ENCODE measurements around the gene SDK1.

Gene SDK1

DNA sequence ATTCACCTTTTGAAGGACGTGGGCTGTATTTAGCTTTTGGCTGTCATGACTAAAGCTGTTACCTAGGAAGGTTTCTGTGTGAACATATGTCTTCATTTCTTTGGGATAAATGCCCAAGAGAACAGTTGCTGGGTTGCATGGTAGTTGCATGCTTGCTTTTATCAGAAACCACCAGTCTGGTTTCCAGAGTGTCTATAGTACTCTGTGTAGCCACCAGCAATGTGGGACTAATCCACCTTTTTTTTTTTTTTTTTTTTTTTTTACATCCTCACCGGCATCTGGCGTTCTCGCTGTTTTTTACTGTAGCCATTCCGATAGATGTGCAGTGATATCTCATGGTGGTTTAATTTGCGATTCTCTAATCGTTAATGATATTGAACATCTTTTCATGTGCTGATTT is 297.8 kb downstream of the SDK1 start:
- DNase-seq: no peak

DNA sequence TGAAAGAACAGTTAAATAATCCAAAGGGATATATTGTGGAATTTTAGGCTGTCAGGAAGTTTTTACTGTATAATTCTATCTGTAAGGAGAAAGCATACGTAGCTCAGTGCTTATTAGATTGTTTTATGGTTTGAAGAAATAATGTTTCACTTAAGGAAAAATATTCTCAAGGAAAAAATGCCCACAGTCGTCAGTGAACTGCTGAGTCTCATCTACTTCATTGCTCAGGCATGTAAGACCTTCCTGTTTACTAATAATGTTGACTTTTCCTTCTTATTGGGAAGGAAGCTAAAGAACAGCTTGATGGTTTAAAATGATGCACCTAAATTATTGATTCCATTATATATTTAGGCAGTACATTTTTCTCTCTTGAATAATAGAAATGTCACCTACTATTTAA is 304.2 kb downstream of the SDK1 start:
- no peak for DNase-seq

DNA sequence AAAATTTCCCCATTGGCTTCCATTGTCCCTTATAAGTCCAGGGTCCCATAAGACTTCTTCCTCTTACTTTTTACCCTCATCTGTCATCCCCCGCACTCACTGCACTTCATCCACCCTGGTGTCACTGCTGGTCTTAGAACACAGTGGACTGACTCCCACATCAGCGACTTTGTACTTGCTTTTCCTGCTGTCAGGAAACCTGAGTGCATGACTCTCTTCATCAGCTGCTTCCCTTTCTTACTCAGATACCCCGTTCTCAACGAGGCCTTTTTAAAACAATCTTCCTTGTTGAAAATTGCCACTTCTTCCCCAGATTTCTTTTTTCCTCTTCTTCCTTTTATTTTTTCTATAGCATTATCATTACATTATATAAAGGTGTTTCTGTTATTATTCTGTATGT is 305.4 kb downstream of the SDK1 start:
- no peak for DNase-seq

DNA sequence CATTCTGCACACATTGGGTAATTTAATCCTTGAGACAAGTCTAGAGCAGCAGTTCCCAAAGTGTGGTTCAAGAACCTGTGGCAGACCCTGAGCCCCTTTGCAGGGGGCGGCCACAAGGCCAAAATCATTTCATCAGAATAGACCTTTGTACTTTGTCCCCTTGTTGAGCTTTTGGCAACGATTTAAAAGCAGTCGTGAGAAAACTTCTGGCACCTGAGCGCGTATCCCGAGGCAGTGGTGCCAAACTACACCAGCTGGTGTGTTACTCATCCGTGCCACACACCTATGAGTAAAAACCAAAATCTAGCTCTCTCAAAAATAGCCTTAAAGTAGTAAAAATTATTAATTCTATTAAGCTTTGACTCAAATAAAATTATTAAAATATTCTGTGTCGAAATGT is 306.8 kb downstream of the SDK1 start:
- no peak for DNase-seq

DNA sequence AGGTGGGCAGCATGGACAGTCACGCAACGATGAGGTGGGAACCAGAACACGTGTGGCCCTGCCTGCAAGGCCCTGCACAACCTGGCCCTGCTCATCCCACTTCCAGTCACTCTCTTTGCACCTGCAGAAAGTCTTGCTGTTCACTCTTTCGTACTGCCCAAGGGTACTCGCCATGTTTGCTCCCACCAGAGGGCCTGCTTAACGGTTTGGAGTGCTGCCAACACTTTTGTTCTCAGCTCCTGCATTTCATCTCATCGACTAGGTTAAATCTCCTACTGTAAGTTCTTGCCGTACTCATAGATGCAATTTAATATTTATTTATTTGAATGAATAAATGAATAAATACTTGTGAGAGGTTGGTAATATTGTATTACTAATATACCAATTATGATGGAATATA is 315.3 kb downstream of the SDK1 start:
- DNase-seq: no peak

DNA sequence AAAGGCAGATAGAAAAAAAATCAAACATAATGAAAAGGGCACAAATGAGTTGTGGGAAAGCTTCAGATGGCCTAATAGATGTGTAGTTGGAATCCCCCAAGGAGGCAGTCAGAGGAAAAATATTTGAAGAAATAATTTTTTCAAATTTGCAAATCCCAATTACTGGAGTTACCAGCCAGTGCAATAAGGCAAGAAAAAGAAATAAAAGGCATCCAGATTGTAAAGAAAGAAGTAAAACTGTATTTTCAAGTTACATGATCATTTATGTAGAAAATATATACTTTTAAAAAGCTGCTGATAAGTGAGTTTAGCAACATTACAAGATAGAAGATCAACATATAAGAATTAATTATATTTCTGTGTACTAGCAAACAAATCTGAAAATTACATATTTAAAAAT is 329.0 kb downstream of the SDK1 start:
- no peak for DNase-seq

DNA sequence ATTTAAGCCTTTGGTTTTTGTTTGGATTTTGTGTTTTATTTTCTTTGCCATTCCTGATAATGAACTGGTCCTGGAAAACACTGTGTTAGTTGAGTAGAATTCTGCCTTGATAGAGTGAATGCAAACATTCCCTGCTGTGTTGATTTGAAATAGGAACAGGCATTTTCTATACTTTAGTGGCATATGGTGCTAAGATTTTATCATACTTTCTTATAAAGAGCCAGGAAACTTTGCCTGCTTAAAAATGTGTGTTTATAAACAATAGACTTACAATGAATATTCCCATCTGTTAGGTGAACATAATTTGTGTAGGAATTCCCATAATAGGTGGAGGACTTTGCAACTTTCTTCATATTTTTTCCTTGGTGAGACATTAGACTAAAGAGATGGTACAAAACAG is 333.3 kb downstream of the SDK1 start:
- DNase-seq: no peak

DNA sequence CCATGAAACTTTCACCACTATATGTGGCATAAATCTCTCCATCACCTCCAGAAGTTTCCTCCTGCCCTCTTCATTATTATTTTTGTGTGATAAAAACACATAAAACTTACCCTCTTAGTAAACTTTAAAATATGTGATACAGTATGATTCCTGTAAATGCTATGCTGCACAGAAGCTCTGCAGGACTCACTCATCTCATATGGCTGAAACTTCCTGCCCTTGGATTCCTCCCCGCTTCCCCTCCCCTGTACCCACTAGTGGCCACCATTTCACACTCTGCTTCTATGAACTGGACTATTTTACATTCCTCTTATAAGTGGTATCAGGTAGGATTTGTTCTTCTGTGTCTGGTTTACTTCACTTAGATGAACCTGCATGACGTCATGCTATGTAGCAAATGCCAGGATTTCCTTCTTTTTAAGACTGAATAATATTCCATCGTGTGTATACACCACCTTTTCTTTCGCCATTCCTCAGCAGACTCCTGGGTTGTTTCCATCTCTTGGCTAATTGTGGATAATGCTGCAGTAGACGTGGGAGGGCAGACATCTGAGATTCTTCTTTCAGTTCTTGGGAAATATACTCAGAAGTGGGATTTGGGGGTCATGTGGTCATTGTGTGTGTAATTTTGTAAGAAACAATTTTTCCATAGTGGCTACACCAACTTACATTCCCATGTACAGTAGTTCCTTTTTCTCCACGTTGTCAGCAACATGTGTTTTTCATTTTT is 335.2 kb downstream of the SDK1 start:
- DNase-seq: no peak

DNA sequence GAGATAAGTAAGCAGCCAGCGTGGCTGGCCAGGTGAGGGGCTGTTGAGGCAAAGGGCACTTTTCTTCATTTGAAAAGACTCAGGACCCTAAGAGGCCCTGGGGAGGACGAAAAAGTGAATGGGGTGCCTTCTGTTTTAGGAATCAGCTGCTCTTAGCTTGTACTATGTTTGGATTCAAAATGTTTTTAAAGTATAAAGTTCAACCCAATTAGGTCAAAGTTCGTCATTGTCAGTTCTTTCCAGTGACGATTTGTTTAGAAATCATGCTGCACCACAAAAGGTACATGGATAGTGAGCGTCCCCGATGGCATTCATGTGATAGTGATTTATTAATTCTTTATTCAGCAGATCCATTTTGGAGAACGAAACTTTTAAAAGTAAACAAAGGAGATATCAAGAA is 338.2 kb downstream of the SDK1 start:
- no peak for DNase-seq

DNA sequence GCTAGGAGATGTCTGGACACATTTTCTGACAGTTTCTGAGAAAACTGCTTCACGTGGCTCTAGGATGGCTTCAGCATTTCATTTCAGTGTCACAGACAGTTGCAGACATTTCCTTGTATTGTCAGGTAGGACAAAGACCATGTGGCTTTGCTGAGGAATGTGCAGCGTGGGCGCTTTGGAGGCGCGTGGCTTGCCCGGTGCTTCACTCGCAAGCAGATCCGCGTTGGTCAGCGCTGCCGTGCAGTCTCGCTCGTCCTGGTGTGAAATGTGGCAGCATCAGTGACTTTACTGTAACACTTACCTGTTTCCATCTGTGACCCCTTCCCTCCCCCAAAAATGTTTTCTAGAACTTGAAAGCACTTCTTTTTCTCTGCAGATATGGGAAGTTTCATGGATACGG is 340.5 kb downstream of the SDK1 start:
- no peak for DNase-seq

DNA sequence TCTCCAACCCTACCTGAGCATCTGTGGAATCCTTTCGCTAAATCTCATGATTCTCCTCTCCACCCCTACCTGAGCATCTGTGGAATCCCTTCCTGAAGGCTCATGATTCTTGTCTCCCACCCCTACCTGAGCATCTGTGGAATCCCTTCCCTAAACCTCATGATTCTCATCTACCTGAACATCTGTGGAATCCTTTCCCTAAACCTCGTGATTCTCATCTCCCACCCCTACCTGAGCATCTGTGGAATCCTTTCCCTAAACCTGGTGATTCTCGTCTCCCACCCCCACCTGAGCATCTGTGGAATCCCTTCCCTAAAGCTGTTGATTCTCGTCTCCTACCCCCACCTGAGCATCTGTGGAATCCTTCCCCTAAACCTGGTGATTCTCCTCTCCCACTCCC is 342.0 kb downstream of the SDK1 start:
- DNase-seq: no peak

DNA sequence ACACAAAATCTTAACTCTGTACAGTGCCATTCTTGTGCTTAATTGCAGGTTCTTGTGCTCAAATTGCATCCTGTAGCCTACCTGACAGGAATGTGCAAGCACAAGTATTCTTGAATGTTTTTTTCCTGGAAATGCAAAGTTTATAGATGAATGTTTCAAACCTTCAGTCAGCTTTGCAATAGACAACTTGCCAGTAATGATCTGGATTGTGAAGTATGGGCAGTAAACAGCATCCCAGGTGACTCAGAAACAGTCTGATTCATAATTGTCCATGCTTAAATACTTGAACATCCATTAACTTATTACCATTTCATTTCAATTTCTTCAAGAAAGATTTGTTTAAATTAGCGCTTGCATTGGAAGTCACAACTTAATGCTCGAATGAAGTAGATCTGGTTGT is 347.2 kb downstream of the SDK1 start:
- DNase-seq: no peak

DNA sequence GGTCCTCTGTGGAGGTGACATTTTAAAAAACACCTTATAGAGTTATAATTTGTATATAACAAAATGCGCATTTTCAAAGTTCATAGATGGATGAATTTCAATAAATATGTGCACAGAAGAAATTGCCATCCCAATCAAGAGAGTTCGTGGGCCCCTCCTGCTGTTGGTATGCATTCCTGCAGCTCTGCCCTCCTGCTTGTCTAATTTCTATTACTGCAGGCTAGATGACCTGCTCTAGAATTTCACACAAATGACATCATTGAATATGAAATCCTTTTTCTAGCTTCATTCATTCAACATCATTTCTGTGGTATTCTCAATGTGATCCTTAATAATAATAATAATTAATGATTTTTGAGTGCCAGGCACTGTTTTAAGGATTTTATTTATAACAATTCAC is 348.2 kb downstream of the SDK1 start:
- DNase-seq: no peak

DNA sequence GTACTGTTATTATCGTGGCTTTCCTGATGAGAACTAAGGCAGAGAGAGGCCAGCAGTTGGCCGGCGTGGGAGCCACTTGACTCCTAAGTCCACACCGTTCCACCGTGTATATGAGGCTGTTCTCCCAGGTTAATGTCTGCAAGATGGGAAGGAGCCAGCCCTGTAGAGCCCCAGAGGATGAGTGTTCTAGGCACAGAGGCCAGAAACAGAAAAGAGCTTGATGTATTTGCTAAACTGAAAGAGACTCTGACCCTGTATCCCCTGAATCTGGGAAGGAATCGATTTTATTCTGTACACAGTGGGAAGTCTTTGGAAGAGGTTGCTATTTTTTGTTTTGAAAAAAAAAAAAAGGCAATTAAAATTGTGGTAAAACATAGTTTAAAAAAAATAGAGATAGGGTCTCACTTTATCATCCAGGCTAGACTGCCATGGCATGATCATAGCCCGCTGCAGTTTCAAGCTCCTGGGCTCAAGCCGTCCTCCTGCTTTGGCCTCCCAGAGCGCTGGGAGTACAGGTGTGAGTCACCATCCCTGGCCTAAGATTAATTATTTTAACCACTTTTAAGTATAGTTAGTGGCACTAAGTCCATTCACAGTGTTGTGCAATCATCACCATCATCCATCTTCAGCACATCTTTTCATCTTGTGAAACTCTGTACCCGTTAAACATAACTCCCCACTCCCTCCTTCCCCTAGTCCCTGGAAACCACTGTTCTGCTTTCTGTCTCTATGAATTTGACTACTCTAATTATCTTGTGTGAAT is 348.8 kb downstream of the SDK1 start:
- DNase-seq: no peak

DNA sequence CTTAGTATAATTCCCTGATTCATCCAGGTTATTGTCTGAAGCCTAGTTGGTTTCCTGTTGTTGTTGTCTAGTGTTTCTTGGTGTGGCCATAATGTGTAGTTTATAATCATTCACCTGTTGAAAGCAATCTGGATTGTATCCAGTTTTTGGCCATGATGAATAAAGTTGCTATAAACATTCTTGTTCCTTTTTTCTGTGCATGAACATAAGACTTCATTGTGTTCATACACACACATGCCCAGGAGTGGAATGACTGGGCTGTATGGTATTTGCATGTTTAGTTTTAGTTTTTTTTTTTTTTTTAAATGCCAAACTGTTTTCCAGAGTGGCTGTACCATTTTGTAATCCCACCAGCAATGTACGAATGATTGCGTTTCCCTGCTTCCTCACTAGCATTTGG is 349.8 kb downstream of the SDK1 start:
- DNase-seq: no peak

DNA sequence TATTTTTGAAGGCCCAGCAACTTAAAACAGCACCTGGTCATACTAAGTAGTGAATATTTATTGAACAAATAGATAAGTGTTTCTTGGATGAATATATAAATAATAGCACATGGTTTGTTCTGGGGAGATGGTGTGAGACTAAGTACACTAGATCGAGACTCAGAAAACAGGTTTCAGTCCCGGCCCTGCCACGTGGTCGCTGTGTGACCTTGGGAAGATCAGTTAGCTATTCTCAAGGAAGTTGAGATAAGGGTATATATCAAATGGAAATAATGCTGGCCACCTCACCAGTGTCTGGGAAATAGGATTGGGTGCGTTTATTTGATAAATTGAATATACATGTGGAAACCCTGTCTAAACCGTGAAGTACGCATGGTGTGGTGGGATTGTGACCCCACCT is 354.6 kb downstream of the SDK1 start:
- DNase-seq: no peak

DNA sequence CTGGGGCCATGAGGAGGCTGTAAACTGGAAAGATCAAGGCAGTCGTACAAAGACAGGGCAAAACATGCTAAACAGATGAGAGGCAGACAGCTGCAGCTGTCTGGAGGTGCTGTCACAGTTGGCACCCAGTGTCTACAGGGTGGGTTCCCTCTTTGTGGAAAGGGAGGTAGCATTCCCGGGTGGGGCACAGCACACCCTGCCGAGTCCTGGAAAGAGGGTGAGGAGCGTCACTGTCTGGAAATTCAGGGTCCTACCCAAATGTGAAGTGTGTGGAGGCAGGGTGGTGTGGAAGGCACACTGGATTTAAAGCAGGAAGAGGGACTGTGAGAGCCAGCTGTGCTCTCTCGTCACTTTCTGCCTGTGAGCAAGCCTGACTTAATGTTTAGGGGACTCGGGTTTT is 356.2 kb downstream of the SDK1 start:
- DNase-seq: no peak

DNA sequence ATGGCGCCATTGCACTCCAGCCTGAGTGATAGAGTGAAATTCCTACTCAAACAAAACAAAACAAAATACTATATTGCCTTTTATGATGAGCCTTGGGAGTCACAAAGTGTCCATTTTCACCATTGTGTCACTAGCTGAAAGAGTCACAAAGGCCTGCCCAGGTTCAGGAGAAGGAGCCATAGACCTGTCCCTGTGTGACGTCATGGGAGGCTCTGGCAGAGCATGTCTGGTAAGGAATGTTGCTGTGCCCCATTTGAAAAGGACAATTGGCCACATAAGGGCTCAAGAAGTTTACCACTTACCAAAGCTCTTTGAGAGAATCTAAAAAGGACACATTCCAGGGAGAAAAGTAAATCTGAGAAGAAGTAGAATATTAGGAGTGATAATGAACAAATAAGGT is 367.7 kb downstream of the SDK1 start:
- no peak for DNase-seq

DNA sequence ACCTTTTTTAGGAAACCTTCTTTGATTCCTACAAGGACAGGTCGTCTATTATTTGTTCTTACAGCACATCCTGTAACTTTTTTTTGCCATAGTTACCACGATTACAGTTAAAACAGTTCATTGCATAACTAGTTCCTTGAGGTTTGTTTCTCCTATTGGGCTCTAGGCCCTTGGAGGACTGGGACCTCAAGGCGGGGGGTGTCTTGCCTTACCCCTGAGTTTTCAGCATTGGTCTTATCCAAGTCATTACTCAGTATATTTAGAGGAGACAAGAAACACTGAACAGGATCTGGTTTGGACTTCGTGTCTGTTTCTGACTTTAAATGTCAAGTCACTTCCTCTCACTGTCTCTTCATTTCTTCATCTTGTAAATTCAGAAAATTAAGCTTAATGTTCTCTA is 369.8 kb downstream of the SDK1 start:
- DNase-seq: no peak

DNA sequence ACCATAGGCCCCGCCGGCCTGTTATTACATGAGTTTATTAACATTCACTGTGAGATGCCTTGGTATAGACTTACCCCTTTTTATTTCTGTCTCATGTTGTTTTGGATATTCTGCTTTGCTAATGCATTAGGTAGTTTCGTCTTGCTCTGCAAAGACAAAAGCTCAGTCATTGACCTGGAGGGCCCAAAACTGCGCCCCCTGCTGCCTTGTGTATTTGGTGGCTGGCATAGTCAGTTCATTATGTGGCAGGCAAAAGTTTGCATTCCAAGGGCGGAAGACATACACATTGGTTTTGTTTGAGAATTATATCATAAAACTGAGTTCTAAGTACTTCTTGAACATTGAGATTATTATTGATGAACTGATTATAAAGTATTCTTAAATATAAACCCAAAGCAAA is 372.5 kb downstream of the SDK1 start:
- DNase-seq: peak; percentile 36

DNA sequence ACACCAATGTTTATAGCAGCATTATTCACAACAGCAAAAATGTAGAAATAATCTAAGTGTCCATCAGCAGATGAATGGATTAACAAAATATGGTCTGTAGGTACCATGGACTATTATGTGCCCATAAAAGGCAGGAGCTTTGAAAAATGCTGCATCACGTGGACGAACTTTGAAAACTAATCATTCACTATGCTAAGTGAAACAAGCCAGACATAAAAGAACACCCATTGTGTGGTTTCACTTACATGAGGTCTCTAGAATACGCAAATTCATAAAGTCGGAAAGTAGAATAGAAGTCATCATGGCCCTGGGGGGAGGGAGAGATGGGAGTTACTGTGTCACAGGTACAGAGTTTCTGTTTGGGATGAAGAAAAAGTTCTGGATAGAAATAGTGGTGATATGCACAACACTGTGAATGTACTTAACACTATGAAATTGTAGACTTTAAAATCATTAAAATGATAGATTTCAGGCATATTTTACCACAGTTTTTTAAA is 377.3 kb downstream of the SDK1 start:
- DNase-seq: no peak

DNA sequence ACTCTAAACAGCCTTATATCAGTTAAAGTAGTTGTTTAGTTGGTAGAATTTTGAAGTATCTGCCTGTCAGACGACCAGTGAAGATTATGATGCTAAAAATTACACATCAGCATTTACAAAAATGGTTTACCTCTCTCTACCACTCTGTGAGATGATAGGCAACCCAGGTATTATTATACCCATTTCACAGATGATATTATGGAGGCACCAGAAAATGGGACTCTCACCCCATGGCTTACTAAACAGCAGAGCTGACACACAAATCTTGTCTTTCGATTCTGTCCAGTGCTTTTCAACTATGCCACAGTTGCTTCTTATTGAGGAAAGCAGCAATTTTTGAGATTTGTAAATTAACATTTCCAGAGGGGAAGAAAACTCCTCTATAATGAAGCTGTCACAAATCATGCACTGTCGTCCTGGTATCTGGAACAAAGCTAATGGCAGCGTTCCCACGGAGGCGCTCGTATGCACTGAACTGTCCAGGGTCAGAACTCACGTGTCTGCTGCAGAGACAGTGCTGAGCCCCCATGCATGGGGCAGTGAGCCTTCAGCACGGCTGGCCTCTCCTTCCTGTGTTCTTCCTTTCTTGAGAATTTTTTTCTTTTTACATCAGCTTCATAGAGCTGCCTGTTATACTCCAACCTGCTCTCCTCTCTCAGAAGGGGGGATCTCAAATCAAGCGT is 381.1 kb downstream of the SDK1 start:
- DNase-seq: no peak

DNA sequence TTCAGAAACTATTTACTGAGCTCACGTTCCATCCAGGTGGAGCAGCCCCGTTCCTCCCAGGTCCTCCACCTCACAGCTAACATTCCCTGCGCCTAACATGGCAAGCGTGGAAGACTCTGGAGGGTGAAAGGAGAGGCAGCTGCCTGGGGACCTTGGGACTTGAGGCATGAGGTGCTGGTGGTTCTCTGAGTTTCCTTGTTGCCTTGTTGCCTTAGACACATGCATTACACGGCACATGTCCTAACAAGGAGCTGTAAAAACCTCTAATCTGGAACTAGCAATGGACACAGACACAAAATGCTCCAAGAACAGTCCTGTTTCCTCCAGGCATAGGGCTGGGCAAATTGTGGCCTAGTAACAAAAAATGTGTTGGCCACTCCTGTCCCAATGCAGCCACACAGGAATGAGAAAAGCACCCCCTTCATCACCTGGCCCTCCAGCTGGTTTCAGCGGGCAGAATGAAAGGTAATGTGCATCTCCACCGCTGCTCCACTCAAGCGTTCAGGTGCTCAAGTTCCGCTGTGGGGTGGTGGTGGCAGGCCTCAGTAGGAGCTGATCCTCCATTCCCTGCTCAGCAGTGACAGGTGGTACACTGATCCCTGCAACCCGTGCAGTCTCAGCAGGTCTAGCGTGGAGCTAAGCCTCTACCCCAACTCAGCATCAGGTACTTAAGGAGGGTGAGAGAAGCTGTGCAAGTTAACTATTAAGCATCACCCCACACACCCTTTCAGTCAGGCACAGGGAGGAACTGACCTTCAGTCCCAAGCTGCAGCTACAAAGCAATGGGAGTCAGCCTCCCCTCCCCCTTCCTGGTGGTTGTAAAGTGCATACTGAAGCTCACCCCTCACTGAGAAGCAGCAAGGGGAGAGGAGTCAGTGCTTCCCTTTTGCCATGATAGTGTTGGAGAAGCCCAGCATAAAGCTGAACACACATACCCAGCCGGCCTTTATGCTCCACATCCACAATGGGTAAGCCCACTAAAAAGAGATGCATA is 382.8 kb downstream of the SDK1 start:
- DNase-seq: no peak
